ENCODE results near the gene U2SURP. TPM values are rescaled to one million over a fixed set of nuclear protein-coding genes. Genes with fewer than 3 reads are reported as not detected.

Gene U2SURP
- 64.7 and 98.0 TPM in 2 replicates for total RNA-seq

GRCh38 chr3:143001369-143002082, at the start of gene U2SURP:
Gene U2SURP, plus strand, starts transcription at chr3:143001570. Its CDS starts 59 bp downstream, at chr3:143001629.

DNA sequence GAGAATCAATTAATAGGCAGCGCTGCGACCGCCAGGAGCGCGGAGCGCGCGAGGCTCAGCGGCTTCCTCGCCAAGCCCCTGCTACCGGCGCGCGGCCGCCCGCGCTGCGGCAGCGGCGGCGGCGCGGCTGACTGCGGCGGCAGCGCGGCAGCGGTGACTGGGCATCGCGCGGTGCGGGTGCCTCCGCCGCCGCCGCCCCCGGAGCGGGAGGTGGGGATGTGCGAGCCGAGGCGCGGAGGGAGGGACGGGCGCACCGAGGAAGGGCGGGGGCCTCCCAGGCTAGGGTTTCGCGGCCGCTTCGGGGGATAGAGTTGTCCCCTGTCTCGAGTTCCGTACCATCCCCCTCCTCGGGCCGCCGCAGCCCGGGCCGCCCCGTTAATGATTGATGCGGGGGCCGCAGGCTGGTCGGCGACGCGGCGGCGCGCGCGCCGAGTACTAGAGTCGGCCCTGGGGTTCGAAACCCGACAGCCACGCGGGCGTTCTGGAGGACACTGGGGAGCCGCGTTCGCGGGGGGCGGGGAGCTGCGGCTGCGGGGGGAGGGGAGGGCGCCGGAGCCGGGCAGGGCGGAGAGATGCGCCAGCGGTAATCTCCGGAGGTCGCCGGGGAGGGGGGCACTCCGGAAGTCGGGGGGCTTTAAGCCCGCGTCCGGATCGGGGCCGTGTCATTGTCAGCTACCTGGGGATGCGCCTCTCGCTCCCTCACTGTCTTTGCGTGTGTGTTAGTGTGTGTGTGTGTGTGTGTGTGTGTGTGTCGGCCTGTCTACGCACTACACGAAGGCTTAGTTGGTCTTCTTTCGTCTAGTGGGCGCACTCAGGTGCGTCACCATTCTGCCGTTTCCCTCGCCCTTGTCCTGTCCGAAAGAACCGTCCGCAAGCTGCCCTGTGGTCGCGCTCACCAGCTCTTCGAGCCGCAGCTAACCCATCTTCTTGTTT, 37.6 kb upstream of the U2SURP start, which contains the start of gene PAQR9:
Gene PAQR9, minus strand, starts transcription at position 159 of the 933 bp plus-strand sequence. CDS start 338 bp downstream, outside the sequence.

Small RNA genes lying within 50 kb of the gene (small RNA-seq; reads per million reads assigned to genes)
- gene AC021074.2, result not detected

Other genes with a start within 250 kb of the U2SURP start
- 0.19 TPM in 1 of 2 replicates, not detected in the other for gene PCOLCE2, start 112.5 kb upstream of the U2SURP start, total RNA-seq
- not detected in 2 replicates for gene PAQR9, start 37.9 kb upstream of the U2SURP start, total RNA-seq
- gene CHST2, start 118.2 kb downstream of the U2SURP start, total RNA-seq, result 19.4 and 29.7 TPM in 2 replicates

Measured in vein endothelial cell (primary cell).